NAMALWA (cell line): ENCODE measurements around the gene BASP1.
"Not testable (repeated sequence)": the region's sequence is repeated elsewhere in the genome, so short reads cannot be mapped to it uniquely, and the experiment has no call there.

Source experiments
- DNase-seq: peaks from one replicate; pipeline ENCODE4 v3.0.0-alpha.2; 2015; ENCODE audit warnings: low spot score

BASP1 gene

DNA sequence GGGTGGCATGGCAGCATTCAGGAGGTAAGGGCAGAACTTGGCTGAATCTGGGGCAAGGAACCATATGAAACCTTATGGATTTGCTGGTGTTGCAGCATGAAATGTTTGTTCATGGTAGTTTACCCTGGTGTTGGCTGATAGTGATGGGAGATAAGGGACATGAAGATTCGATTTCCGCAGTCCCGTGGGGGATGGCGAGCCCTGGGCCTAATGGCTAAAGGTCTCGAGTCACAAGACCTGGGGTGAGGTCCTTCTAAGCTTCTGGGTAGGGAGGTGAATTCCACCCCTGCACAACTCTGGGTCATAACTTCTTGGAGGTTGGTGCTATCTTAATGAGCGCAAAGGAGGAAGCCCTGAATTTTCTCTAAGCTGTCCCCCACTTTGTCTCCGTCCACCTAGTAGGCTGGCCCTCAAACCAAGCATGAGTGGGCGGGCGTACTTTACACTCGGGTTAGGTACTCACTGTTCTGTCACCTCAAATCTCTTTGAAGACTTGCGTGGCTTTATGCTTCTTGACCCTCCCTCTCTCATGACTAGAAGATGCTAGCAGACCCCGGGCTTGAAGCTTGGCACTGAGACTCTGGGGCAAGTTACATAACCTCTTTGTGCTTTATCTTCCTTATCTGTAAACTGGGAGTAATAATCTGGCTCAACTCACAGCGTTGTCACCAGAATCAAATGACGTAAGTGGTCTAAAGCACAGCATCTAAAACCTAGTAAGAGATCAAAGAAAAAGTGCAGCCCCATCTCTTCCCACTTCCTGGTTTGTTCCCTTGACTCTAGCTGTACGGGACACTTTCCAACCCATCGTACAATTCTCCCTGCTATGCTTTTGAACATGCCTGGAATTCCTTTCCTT, 72.5 kb downstream of the BASP1 start:
- DNase-seq = no peak

DNA sequence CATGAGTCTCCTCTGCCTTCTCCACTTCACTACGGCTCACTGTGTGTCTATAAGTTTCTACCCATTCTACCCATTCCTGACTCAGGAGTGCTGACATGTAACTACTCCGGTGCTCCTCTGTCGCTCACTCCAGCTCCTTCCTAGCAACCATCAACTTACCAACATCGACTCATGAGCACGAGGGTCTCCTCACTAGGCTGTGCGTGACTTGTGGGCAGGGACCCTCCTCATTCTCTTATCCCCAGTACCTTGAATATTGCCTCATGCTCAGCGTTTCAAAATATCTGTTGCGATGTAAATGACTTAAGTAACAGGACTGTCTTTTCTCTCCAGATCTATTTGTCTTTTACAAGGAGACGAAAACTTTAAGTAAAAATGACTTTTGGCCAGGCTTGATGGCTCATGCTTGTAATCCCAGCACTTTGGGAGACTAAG, 73.1 kb downstream of the BASP1 start:
- DNase-seq = no peak

- DNase-seq = no peak
These were observed 75.1 kb downstream of the BASP1 start for GRCh38 chr5:17292434-17293015.

GRCh38 chr5:17294639-17295311, 77.3 kb downstream of the BASP1 start:
- DNase-seq = no peak

DNA sequence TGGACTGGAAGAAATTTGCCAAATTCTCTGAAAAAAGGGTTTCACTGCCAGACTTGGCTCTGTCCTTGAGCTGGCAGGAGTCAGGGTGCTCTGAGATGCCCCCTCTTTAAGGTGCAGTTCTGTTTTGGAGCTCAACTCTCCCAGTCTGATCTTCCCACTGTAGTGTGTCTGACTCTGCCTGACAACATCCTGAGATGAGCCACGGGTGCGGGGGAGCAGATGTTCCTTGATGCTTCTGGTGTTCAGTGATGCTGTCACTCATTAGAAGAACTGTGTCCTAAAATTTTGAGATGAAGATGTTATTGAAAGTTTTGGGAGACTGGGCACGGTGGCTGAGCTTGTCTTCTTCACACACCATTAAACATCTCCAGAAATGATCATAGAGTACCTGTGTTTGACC, 78.2 kb downstream of the BASP1 start:
- no peak for DNase-seq

DNA sequence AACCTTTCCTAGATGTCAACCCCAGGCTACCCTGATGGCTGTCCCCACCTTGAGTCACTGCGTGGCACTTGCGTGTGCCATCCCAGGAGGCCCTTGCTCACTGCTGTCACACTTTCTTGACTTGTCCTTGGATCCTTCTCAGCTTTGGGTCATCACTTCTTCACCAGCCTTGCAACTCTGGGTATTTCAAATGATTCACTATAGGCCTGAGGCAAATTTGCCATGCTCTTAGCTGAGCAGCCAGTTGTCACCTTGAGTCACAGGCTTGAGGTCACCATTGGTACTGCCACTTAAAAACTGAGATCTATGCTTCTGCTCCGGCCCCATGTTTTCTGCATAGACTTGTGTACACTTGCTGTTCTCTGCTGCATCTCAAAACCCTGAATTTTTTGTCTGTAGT, 84.7 kb downstream of the BASP1 start:
- no peak for DNase-seq

DNA sequence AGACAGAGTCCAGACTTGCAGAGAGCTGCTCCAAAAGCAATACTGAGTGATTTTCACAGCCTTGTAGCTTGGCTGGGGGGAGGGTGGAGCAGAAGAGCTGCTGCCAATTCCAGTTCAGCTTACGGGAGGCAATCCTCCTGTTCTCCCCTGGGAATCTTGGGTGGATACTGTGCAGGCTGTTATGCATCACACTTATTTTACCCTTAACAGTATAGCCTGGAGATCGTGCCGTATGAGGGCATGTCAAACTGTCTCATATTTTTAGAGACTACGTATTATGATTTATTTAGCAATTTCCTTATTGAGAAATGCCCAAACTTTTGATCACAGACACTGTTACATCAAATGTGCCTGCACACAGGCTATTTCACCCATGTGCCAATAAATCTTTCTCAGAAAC, 85.2 kb downstream of the BASP1 start:
- DNase-seq = no peak

DNA sequence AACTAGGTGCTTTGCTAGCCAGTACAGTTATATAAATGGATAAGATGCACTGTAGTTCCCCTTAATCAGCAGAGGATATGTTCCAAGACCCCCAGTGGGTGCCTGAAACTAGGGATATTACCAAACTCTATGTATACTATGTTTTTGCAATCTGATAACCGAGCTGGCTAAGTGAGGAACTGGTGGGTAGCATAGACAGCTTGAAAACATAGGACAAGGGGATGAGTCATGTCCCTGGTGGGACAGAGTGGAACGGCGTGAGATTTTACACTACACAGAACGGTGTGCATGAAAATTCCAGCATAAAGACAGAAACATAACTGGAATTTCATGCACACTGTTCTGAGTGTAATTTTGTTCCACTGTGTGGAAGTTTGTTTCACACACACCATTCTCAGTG, 86.9 kb downstream of the BASP1 start:
- no peak for DNase-seq

DNA sequence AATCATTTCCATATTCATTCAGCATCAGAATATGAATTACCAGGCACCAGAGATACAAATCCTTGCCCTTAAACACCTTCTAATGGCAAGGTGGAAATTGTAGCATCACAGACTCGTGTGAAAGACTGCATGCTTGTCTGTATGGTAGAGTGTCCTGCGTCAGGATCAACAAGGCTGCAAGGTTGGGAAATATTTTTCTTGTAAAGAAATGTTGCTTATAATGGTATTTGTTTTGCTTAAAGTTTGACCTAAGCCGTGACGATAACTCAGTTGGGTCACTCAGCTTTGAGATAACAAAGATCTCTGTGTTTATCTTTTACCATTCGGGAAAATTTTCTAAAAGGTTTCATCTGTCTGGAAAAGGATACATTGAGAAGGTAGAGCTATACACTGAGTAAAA, 87.6 kb downstream of the BASP1 start:
- DNase-seq = no peak

DNA sequence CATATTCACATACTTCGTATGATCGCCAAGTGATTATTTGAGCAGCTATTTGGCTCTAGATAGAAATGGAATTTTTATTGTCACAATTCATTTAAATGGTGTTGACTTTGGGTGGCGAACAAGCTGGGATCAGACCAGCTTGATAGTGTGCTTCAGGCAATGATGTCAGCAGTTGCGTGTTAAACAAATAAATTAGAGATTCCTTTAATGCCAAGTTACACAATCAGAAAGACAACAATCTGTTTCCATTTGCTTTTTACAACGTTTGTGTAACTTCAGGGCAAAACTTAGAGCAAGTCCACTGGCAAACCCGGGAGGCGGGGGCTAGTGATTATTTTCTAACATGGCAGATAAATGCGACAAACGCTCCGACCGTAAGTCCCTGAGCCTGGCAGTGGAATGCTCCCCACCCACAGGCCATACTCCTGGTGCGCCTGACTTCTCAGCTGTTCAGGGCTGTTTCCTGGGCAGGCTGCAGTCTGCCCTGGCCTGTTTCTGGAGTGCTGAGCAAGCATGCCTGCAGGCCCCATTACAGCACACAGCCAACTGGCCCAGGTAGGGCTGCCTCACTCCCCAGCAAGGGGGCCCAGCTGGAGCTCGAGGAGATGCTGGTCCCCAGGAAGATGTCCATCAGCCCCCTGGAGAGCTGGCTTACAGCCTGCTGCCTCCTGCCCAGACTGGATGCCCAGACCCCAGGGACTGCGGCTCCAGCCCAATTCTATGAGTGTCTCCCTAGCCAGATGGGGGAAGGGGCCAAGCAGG, 88.7 kb downstream of the BASP1 start:
- DNase-seq = no peak

DNA sequence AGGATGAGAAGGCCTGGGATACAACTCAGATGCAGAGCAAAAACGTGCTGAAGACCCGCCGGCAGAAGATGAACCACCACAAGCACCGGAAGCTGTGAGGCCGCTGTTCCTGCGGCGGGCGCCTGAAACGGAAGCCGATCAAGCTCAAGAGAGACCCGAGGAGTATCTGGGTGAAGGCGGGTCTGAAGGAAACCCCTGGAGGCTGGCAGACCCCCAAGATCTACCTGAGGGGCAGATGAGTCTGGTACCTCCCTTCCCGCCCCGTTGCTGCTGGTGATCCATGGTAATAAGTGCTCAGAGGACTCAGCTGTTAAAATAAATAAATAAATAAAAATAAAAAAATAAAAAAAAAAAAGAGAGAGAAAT, 89.3 kb downstream of the BASP1 start:
- no peak for DNase-seq

- not testable (repeated sequence) for DNase-seq
These were observed 90.0 kb downstream of the BASP1 start for GRCh38 chr5:17307440-17307839.

DNA sequence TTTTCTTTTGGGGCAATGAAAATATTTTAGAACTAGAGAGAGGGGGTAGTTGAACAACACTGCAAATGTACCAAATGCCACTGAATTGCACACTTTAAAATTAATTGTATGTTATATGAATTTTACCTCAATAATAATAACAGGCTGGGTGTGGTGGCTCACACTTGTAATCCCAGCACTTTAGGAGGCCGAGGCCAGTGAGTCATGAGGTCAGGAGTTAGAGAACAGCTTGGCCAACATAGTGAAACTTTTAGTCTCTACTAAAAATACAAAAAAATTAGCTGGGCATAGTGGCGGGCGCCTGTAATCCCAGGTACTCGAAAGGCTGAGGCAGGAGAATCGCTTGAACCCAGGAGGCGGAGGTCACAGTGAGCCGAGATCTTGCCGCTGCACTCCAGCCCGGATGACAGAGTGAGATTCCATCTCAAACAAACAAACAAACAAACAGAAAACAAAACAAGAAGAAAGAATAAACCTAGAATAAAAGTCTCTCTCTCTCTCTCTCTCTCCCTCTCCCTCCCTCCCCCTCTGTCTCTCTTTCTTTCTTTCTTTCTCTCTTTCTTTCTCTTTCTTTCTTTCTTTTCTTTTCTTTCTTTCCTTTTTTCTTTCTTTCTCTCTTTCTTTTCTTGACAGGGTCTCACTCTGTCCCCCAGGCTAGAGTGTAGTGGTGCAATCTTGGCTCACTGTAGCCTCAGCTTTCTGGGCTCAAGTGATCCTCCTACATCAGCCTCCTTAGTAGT, 91.1 kb downstream of the BASP1 start:
- DNase-seq = no peak

GRCh38 chr5:17309462-17309861, 92.0 kb downstream of the BASP1 start:
- DNase-seq = no peak

DNA sequence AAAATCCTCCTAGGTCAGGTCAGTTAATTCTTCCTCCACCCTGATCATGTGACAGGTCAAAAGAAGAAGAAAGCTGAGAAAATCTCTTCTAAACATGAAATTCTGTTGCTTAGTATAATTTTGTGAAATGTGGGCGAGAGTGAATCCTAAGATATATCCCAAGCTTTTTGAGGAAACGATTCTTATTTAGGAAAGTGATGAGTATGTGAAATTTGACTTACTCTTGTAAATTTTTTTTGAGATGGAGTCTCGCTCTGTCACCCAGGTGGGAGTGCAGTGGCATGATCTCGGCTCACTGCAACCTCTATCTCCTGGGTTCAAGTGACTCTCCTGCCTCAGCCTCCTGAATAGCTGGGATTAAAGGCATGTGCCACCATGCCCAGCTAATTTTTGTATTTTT, 93.1 kb downstream of the BASP1 start:
- DNase-seq = not testable (repeated sequence)

GRCh38 chr5:17311811-17312210, 94.4 kb downstream of the BASP1 start:
- DNase-seq = not testable (repeated sequence)

- no peak for DNase-seq
These were observed 94.9 kb downstream of the BASP1 start for GRCh38 chr5:17312358-17312757.

DNA sequence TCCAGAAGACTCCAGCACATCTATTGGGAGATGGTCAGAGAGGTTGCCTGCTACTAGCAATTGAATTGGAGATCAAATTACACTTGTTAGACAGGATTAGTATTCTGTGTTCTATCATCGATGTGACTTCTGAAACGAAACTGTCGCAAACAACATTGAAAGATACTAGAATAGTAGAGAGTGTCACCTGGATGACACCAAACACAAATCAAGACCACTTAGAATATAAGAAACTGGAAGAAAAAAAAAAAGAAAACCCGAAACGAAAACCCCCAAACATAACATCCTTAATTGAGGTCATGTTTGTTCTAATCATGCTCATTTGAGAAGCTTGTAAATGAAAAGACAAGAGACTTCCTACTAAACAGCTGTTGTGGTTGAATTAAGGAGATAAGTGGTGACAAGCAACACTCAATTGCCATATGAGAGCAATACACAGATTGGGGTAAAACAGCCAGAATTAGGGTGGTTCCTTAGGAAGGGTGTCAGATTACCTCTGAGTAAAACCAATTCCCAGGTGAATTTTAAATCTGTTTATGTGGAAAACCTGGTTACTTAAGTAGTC, 97.6 kb downstream of the BASP1 start:
- DNase-seq = peak; percentile 26

- no peak for DNase-seq
These were observed 98.3 kb downstream of the BASP1 start for GRCh38 chr5:17315710-17316221.

- DNase-seq = peak; percentile 77
These were observed 99.6 kb downstream of the BASP1 start for GRCh38 chr5:17316970-17317459.

- DNase-seq = peak; percentile 76
These were observed 100.0 kb downstream of the BASP1 start for GRCh38 chr5:17317473-17317872.
